ENCODE data around the gene SLC25A45. TPM values are rescaled to one million over a fixed set of nuclear protein-coding genes. Genes with fewer than 3 reads are reported as not detected.

Gene SLC25A45
- total and polyA plus RNA-seq, 2 of the 4 experiments (the other 2 are of a cell fraction): 0.72 to 1.2 TPM

GRCh38 chr11:65430406-65431217 is 48.2 kb upstream of the SLC25A45 start:
- WGBS, 2 experiments (ENCODE audit: extremely low coverage in 2 of 2, insufficient read length in 1 of 2): 60% methylated on average over 1 of the region's 6 CpGs; no CpG with 5 or more reads in 1 of the 2 experiments
- no peak overlapping the region for H3K9ac ChIP-seq (ENCODE audit: low read depth, low read length)
- H2BK120ac ChIP-seq (ENCODE audit: low read depth, low read length): no peak overlapping the region
- 0 out of 2 replicates have a peak overlapping the region, but pooled peaks have one; percentile 3 for H3K56ac ChIP-seq (ENCODE audit: extremely low read depth, insufficient read depth, low read length)
- BruUV-seq (replicated peaks): no TSS peak
- no peak overlapping the region for H3K18ac ChIP-seq (ENCODE audit: low read depth, low read length)
- no peak overlapping the region for H2AK5ac ChIP-seq (ENCODE audit: low read depth, low read length)
- H3K9me3 ChIP-seq (ENCODE audit: control insufficient read depth, insufficient read depth, low read length): no peaks in the 10 kb centered on the region
- ChIA-PET CTCF (interaction anchor here (1.0 kb wide), 1 partner anchor 14 kb away, joined by 3 read pairs; no protein-coding TSS in a partner anchor), POLR2A (ENCODE audit: unreplicated experiment) (interaction anchor here (0.7 to 1.7 kb wide), 4 partner anchors 11 to 77 kb away, joined by 3 to 6 read pairs (median 4); partner anchors contain the start of gene MALAT1)
- peaks cover 5 to 33% of the 10 kb centered on the region in 2 experiments; a peak in 3 of 4 replicates for H3K79me1 ChIP-seq (ENCODE audit: low read depth in 1 of 2, low read length in 2 of 2)
- dilution Hi-C loops (cut with HindIII; ENCODE audit: low sequenced_read_pairs, unreplicated experiment) (no loop called here), in situ Hi-C loops (cut with MboI; ENCODE audit: low sequenced_read_pairs) (no loop called here), intact Hi-C loops (cut with micrococcal nuclease) (loop anchor here (5.0 kb wide), 1 partner anchor 82 kb away; no protein-coding TSS in a partner anchor)
- peaks cover 97% of the 10 kb centered on the region for H4K20me1 ChIP-seq (ENCODE audit: insufficient read depth, low read length)
- H3K36me3 ChIP-seq (ENCODE audit: control insufficient read depth, insufficient read depth, low read length): peaks cover 36% of the 10 kb centered on the region
- H3K27ac ChIP-seq (ENCODE audit: insufficient read depth, low read length): no peak overlapping the region
- no peak overlapping the region for H2BK20ac ChIP-seq (ENCODE audit: low read depth, low read length)
- peak overlapping the region; percentile 14 for H2BK5ac ChIP-seq (ENCODE audit: low read depth, low read length, poor library complexity, severe bottlenecking)
- H3K4me1 ChIP-seq (ENCODE audit: control insufficient read depth, insufficient read depth, low read length): peaks cover 2% of the 10 kb centered on the region; the same call in 1 of the 2 replicates
- H3K14ac ChIP-seq (replicated peaks; ENCODE audit: low read depth, low read length): no peak overlapping the region
- no peak overlapping the region for H3K4ac ChIP-seq (ENCODE audit: low read depth, low read length)
- H3K4me3 ChIP-seq (ENCODE audit: insufficient read depth, low read depth, low read length): peak overlapping the region; percentile 35; the same call in 1 of the 2 replicates
- no peak overlapping the region for H2BK15ac ChIP-seq (ENCODE audit: low read depth, low read length)
- TF ChIP-seq MXI1 (IDR thresholded peaks at IDR 0.05; ENCODE audit: borderline replicate concordance, low read depth, low read length) (no peak), RCOR1 (IDR thresholded peaks at IDR 0.05; ENCODE audit: insufficient replicate concordance, low read length) (no peak), NFE2L2 (IDR thresholded peaks at IDR 0.05; ENCODE audit: low read depth, low read length) (no peak), SMC3 (IDR thresholded peaks at IDR 0.05; ENCODE audit: low read depth, low read length) (no peak), MAZ (IDR thresholded peaks at IDR 0.05; ENCODE audit: borderline replicate concordance, low read depth, low read length) (no peak), POLR2A (IDR thresholded peaks at IDR 0.05; ENCODE audit: low read depth, low read length) (peak; percentile 66), MAFK (IDR thresholded peaks at IDR 0.05; ENCODE audit: low read depth, low read length) (no peak), RFX5 (IDR thresholded peaks at IDR 0.05; ENCODE audit: low read depth, low read length) (no peak)
- H3K9me1 ChIP-seq (ENCODE audit: insufficient read depth, low read length): no peaks in the 10 kb centered on the region; the same call in 1 of the 2 replicates
- peak overlapping the region; percentile 6; the same call in 1 of the 2 replicates for H3K23ac ChIP-seq (ENCODE audit: low read depth, low read length)
- H4K5ac ChIP-seq (ENCODE audit: low read depth, low read length): no peak overlapping the region
- H2AFZ ChIP-seq (replicated peaks; ENCODE audit: low read length, poor library complexity): no peak overlapping the region
- no peak overlapping the region for H4K91ac ChIP-seq (ENCODE audit: insufficient read depth, low read depth, low read length)
- peak; percentile 2 for ATAC-seq (ENCODE audit: low read depth)
- peak; percentile 69 for DNase-seq
- no peak overlapping the region for H2AK9ac ChIP-seq (replicated peaks; ENCODE audit: low read depth, low read length, poor library complexity)
- peak overlapping the region; percentile 81 for H3K4me2 ChIP-seq (ENCODE audit: low read depth, low read length)
- H3K27me3 ChIP-seq (ENCODE audit: control insufficient read depth, insufficient read depth, low read length): no peaks in the 10 kb centered on the region
- H4K8ac ChIP-seq (ENCODE audit: low read depth in 2 of 2, low read length in 2 of 2): no peak overlapping the region
